NCI-H526 treated with DMSO at 0.1 percent for 48 hours (cell line): ENCODE measurements around the gene KRT16.
"Not testable (repeated sequence)": the region's sequence is repeated elsewhere in the genome, so short reads cannot be mapped to it uniquely, and the experiment has no call there.

Experiments used
- DNase-seq: peaks from one replicate; lab custom pipeline; 2025; lab: John Stamatoyannopoulos, UW

Gene KRT16

DNA sequence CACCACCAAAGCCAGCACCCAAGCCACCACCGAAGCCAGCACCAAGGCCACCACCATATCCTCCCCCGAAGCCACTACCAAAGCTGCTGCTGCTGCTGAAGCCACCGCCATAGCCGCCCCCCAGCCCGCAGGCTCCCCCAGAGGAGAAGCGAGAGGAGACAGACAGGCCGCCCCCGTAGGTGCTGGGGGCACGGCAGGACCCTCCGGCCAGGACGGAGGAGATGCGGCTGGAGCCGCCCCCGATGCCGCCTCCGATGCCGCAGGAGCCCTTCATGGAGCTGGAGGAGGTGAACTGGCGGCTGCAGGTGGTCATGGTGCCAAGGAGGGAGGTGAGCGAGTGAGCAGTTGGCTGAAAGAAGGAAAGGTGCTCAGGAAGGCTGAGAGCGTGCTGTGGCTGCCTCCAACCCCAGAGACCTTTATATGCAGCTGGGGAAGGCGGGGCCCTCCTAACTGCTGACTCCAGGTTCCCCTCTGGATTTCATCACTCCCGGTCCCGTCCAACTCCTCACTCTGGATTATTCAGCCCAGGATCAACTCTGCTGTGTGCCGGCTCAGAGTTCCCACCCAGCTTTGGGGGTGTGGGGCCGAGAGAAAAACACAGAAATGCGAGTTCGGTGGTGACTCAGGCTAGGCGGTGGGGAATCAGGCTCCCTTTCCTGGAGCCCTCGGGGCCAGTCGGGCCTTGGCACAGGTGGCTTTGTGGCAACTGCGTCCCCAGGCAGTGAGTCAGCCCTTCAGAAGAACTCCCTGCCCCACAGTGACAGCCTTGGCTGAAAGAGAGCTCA, at the start of gene KRT16:
TSS of gene KRT16 (minus strand) at position 392 of the 785 bp plus-strand sequence. CDS start at position 313, 79 bp downstream.
- DNase-seq = not testable (repeated sequence)

DNA sequence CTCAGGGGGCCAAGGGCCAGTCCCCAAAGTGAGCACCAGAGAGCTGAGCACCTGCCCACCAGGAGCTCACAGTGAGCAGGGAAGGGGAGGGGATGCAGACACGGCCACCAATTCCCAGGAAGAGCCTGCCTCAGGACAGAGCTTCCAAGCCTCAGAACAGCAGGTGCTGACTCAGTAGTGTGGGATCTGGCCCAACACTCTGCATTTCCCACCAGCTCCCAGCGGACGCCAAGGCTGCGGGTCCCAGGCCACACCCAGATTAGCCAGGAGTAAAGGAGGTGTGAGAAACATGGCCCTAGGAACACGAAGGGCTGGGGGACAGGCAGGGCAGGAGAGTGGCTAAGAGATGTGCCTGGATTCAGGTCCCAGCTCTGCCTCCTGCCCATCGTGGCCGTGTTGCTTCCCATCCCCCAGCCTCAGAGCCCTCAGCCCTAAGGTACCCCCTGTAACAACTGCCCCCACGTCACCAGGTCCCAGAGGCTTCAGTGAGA, 47.7 kb upstream of the KRT16 start:
- DNase-seq = no peak

DNA sequence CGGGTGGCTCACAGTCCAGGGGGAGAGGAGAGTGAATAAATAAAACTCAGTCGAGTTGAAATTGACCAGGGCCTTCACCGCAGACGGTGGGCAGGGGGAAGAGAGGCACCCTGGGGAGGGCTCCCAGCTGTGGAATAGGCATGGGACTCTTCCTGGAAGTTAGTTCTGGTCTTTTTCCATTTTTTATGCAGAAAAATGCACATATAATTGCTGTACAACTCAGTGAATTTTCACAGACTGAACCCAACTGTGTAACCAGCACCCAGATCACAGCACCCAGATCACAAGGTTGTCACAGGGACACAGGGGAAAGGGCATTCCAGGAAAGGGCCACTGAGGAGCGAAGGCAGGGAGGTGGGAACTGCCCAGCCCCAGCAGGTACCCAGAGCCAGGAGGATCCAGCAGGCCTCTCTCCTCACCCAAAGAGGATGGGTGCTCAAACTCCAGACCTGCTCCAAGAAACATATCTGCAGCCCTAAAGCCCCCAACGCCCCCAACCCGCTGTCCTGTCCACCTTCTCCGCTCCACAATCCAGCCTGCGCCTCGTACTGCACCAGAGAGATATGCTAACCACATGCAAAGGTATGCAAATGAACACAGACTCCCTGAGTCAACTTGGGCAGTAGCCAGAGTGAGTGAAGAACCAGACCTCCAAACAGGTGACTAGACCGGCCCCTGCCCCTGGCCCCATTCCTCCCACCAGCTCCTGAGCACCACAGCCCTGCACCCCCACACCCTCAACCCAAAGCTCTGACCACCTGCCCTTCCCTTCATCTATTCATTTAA, 47.1 kb upstream of the KRT16 start:
- peak; percentile 94 for DNase-seq

DNA sequence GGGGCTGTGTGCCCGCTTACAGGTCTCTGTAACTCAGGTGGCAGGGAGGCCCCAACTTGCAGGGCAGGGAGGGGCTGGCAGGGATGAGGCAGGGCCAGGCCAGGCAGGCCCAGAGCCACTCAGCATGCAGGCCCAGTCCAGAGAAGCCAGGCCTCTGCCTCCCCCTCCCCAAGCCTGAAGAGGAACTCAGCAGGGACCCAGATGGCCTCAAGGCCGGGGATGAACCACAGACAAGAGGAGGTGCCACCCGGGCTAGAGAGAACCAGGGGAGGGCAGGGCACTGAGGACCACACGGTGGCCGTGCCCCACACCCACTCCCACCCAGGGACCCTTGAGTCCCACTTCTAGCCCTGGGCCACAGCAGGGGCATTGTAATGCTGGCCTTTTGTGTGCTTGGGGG, 46.3 kb upstream of the KRT16 start:
- no peak for DNase-seq

DNA sequence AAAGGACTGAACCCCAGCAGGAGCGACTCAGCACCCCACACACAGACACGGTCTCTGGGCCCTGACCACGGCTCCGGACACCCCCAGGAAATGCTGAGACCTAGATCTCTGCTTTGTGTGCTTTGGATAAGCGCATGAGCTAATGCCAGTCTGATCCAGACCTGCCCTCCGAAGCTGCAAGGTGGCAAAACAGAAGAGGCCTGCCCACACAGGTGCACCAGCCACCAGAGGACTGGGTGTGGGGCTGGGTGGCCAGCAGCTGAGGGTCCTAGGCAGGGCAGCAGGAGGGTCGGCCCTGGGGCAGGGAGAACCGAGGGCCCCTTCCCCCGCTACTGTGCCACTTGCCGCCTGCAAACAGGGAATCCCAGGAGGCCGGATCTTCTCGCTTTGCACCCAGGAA, 45.4 kb upstream of the KRT16 start:
- no peak for DNase-seq

DNA sequence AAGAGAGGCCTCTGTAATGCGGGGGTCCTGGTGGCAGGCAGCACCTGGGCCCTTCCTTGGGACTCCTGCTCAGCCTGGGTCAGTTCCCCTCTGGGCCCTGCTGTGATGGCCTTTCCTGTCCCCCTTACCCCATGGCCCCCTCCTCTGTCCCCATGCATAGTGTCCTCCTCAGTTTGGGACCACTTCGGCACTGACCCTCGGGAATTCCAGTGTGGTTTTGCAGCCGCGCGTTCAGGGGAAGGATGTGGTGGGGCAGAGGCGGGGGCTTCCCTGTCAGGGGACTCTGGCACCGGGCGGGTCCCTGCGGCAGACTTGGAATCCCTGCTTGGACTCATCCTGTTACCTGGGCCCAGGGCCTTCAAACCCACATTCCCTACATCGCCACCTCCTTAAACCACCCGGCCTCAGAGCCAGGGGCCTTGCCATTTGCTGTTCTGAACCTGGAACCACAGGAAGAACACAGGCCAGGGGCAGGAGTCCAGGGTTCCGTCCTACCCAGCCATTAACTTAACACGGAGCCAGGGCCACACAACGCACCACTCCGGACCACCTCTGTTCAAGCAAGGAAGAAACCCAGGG, 44.7 kb upstream of the KRT16 start:
- no peak for DNase-seq

DNA sequence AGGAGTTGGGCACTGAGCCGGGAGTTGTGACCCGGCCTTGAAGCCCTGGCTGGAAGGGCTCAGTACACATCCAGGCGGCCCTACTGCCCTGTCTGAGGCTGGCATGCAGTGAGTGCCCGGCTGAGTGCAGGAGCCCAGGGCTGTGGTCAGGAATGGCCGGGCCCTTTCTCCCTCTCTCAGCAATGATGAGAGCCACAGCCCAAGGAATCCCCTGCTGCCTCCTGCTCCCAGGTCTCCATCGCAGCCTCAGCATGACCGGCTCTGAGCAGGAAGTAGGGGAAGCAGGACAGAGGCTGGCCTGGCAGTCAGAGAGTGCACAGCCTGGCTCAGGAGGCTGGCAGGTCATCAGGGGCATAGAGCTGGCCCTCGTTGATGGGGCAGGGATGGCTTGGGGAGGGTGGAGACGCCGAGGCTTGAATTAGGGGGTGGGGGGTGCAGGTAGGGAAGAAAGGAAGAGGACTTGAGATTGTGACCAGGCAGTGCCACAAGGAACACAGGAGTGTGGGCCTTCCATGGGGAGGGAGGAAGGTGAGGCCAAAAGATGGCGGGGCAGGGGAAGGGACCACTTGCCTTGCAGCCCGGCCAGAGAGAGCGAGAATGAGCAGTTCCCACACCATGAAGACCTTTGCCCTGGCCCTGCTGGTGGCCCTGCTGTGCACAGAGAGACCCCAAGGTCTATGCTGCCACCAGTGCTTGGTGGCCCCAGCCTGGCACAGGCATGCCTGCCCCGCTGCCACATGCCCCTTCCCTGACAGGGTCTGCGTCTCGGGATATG, 43.9 kb upstream of the KRT16 start:
- DNase-seq = no peak

DNA sequence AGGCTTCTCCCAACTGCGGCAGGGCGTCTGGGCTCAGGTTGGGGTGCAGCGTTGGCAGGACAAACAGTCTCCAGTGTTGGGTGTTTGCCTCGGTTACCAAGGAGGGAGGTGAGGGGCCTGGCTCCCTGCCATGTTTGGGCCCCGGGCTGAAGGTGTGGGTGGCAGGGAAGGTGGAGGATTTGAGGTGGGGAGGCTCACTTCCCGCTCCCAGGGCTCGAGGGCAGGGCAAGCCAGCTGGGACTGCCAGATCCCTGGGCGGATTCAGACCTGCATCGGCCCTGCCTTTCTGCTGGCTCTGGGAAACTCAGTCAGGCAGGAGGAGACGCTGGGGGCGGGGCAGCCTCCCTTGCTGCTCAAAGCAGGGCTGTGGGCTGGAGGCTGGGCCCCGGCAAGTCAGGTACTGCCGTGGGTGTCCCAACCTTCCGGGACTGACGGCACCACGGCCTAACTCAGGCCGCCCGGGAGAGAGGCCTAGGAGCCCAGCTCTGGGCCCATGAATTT, 43.1 kb upstream of the KRT16 start:
- DNase-seq = peak; percentile 78

DNA sequence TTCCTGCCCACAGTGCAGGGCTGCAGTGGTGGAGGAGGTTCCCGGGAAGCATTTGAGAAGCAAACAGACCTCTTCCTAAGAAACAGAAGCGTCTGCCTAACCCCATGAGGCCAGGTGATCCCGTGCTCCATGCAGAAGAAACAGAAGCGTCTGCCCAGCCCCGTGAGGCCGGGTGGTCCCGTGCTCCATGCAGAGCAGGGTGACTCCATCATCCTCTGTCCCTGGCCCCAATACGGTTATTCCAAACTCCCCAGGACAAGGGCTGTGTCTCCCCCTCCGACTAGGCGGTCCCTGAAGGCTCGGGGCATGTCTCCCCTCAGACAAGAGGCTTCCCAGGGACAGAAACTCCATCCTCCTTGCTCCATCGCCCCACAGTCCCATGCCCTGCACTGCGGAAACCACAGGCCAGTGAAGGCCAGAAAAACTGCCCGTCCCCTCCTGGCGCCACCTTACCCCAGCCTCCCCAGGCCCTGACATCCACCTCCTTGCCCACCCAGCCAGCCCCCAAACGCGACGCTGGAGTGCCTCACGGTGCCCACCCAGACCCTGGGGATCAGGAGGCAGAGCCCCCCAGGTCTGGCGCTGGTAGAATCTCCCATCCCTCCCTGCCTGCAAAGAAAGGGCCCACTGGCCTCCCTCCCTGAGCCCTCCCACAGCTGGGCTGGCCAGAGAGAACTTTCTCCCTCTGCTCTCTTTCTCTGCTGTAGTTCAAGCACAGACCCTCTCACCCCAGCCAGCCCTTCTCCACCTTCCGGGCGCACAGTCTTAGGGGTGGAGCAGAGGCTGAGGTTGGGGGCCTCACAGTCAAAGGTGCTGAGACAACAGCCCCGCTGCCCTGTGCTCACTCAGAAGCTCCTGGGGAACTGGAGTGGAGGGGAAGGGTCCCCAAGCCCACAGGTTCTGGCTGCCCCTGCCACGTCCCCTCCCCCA, 42.4 kb upstream of the KRT16 start:
- no peak for DNase-seq

DNA sequence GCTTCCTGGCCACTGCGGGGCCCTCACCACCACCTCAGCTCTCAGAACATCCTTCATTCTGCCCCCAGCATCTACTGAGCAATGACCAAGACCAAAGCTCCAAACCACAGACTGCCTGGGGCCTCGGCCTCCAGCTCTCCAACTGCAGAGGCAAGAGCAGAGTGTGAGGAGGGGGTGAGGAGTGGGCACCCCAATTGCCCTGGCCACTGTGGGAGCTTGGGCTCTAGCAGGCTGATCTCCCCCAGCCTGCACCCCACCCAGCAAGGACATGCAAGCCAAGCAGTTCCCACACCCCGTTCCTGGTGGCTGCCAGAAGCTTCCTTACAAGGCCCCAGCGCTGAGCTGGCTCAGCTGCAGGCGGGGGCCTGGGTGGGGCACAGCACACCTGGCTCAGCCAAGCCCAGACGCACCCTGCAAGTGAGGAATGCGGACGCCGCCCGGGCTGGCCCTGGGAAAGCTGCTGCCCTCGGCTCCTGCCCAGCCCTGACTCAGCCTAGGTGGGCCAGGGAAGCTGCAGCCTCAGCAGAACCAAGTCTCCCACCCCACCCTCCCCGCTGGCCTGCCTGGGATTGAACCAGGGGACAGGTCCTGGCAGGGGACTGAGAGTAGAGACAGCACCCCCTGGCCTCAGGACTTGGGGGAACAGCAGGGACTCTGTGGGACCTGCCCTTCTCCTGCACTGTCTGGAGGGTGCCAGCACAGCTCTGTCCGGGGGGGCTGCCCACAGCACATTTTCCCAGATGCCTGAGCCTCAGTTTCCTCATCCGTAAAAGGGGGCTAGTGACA, 41.5 kb upstream of the KRT16 start:
- peak; percentile 8 for DNase-seq

DNA sequence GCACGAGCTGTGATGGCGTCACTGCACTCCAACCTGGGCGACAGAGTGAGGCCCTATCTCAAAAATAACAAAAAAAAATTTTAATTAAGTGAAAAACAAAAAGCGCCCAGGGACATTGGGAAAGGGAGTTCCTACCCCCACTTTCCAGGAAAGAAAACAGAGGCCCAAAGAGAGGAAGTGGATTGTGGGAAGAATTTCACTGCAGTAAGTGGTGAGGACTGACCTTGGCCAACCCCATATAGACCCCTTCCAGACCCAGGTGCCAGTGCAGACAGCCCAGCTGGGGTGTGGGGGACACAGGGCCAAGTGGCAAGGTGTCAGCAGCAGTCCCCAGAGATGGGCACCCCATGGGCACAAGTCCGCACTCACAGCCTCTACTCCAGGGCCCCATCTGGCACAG, 40.9 kb upstream of the KRT16 start:
- no peak for DNase-seq

DNA sequence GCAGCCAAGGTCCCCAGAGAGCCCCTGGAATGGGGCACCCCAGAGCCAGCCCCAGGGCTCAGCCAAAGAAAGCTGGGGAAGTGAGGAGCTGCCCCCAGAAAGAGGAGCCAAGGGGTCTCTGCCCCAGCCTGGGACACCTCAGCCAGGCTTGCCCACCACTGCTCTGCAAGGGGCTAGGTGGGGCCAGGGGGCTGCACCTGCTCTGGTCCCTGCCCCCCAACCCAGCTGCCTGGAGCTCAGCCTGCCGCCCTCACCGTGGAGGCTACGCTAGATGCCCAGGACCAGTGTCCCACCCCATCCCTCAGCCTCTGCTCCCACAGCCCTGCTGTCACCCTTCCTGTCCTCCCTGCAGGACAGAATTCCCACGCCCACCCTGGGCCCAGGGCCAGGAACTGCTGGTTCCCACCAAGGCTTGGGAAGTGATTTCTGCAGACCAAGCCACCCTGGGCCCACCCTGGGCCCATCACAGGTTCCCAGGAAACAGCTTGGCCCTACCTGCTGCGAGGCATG, 39.9 kb upstream of the KRT16 start:
- DNase-seq = no peak

DNA sequence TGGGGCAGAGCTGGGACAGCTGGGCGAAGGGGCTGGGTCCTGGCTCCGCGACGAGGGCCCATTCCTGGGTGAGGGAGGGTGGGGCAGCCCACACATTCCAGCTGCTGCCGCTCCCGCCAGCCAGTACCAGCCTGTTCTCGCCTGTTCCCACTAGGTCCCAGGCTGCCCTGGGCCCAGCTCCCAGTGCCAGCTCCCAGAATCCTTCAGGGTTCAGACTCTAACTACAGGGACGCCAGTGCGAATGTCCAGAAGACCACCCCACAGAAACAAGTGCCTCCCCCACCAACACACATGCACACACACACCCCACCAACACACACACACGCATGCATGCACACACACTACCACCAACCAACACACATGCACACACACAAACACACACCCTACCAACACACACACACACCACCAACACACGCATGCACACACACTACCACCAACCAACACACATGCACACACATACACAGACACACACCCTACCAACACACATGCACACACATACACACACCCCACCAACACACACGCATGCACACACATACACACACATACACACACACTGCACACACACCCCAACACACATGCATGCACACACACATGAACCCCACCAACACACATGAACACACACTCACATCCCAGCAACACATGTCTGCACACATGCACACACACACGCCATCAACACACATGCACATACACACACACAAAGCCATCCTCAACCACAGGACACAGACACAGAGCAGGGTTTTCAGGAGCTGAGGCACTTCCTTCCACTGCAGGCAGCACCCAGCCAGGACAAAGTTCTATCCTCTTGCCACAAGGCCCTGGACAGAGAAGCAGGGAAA, 39.3 kb upstream of the KRT16 start:
- DNase-seq = no peak

DNA sequence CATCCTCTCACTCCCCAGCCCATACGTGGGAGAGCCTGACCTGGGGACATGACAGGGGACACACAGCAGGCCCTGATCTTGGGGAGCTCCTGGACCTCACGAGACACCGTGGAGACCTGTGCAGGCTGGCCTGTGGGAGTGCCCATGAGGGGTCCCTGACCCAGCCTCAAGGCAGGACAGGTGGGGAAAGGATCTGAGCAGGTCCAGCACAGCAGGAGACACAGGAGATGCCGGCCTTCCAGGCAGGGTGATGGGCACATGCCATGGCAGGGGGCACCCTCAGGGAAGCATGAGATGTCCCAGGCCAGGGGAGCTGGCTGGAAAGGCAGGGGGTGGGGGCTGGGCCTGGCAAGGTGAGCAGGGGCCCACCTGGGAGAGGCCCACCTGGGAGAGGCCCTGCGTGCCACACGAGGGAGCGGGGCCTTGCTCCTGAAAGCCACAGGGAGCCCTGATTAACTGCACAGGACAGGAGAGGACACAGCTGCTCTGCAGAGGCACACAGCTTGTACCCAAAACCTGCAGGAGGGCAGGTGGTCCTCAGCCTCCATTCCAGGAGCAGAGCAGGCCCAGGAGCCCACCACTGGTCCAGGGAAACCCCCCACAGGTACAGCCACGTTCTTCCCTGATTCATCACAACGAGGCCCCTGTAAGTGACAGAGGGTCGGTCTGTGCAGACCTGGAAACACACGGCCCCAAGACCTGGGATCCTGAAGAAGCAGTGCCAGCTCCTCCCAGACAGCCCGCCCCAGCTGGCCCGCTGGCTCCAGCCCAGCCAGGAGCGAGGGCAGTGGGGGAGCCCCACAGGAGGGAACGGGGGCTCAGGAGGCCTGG, 38.4 kb upstream of the KRT16 start:
- no peak for DNase-seq

DNA sequence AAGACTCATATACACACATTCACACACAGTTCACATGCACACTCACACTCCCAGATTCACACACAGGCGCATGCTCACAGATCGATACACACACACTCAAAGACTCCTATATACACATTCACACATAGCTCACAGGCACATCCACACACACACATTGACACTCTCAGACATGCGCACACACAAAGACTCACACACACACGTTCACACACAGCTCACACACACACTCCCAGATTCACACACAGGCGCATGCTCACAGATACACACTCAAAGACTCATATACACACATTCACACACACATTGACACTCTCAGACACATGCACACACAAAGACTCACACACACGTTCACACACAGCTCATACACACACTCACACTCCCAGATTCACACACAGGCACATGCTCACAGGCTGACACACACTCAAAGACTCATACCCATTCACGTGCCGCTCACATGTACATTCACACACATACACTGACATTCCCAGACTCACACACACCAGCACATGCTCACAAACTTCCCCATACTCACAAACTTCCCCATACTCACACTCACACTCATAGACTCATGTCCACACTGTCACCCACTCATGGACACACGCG, 37.5 kb upstream of the KRT16 start:
- DNase-seq = no peak

DNA sequence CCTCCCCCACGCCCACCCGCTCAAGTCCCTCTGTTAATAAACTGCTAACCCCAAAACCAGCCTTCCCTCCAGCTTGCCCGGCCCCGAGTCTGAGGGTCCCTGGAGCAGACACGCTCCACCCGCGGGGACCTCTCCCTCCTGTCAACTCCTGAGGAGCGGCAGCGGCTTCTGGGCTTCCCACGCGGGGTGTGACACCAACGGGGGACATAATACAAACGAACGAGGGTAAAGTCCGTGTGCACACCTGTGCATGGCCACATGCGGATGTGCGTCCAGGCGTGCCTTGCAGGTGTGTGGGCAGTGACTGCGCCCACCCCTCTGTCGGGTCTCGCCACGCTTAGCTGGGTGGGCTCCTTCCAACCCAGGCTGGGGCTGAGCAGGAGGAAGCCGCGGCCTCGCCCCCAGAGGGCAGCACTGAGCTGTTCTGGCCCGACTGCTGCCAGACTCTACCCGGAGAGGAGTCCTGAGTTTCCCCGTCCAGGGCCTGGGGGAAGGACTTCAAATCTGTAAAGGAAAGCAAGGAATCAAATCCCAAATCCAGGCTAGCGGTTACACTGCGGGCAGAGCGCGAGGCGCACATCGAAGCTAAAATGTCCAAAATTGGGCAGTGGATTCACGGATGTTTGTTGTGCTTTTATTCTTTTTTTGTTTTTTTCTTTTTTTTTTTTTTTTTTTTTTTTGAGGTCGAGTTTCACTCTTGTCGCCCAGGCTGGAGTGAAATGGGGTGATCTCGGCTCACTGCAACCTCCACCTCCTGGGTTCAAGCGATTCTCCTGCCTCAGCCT, 36.0 kb upstream of the KRT16 start:
- DNase-seq = peak; percentile 55
